ENCODE data around the gene SNX32. TPM values are rescaled to one million over a fixed set of nuclear protein-coding genes. Genes with fewer than 3 reads are reported as not detected.

Gene SNX32
- total RNA-seq, 1 experiment from 2014 or later, result not detected

- ChIA-PET POLR2A (interaction anchor here (0.8 to 1.6 kb wide), 8 partner anchors 10 to 173 kb away, joined by 3 to 9 read pairs (median 4); partner anchors contain the start of genes CFL1 and KAT5), CTCF (interaction anchor here (1.0 to 3.1 kb wide), 24 partner anchors 10 to 269 kb away, joined by 3 to 38 read pairs (median 5); partner anchors contain the start of genes AP5B1, FOSL1, KAT5 and MUS81), RAD21 (ENCODE audit: low non-redundant PET in 1 of 2, low total read pairs in 2 of 2, uncharacterized antibody in 2 of 2, unreplicated experiment in 2 of 2) (interaction anchor here in 1 of 2 experiments (0.6 to 1.3 kb wide), 2 partner anchors 105 to 172 kb away, joined by 3 to 4 read pairs; partner anchors contain the start of gene KAT5)
- Histone ChIP-seq H3K9me2 (ENCODE audit: insufficient read depth) (no peaks in the 10 kb centered on the region), H3K4me3 (replicated peaks in 1 of 2; ENCODE audit: low read depth in 1 of 2, low read length in 2 of 2) (no peak overlapping the region), H4K20me1 (ENCODE audit: insufficient read depth) (no peaks in the 10 kb centered on the region), H3K9ac (ENCODE audit: low read length) (no peak overlapping the region), H2AFZ (ENCODE audit: low read depth, low read length, poor library complexity, severe bottlenecking) (no peak overlapping the region), H3K36me3 (ENCODE audit: control insufficient read depth in 1 of 2, insufficient read depth in 2 of 2, low read length in 2 of 2) (peaks cover 14 to 50% of the 10 kb centered on the region in 2 experiments), H3K27me3 (ENCODE audit: insufficient read depth, low read length) (no peaks in the 10 kb centered on the region), H3K9me3 (ENCODE audit: control insufficient read depth in 1 of 2, insufficient read depth in 1 of 2, low read depth in 1 of 2, low read length in 2 of 2) (no peaks in the 10 kb centered on the region), H3K27ac (ENCODE audit: low read depth, low read length) (no peak overlapping the region; the same call in 1 of the 2 replicates), H3K79me2 (ENCODE audit: insufficient read depth, low read length) (peaks cover 39% of the 10 kb centered on the region), H3K4me1 (ENCODE audit: control insufficient read depth in 1 of 2, insufficient read depth in 2 of 2, low read length in 2 of 2) (peaks cover 7 to 32% of the 10 kb centered on the region in 2 experiments), H3K4me2 (ENCODE audit: low read length) (peak overlapping the region; percentile 14; the same call in 1 of the 2 replicates)
- no peak for ATAC-seq
- BruUV-seq (replicated peaks), result no TSS peak
- intact Hi-C loops (cut with micrococcal nuclease), result loop anchor here (1.0 kb wide), 2 partner anchors 105 to 173 kb away; no protein-coding TSS in a partner anchor
- no peak for TF ChIP-seq FOSL1 (IDR thresholded peaks at IDR 0.05; ENCODE audit: low read depth)
- TF ChIP-seq CBX3 (IDR thresholded peaks at IDR 0.05; ENCODE audit: low read depth), result no peak
- TF ChIP-seq YY1 (IDR thresholded peaks at IDR 0.05; ENCODE audit: extremely low read depth, insufficient replicate concordance, low read depth, low read length), result no peak
- TF ChIP-seq ZFX (IDR thresholded peaks at IDR 0.05), result no peak
- no peak for TF ChIP-seq EZH2 (IDR thresholded peaks at IDR 0.05)
- no peak for TF ChIP-seq ZNF274 (IDR thresholded peaks at IDR 0.05; ENCODE audit: low read depth, low read length)
- TF ChIP-seq SP1 (IDR thresholded peaks at IDR 0.05; ENCODE audit: low read depth), result no peak
- TF ChIP-seq TCF7L2 (IDR thresholded peaks at IDR 0.05; ENCODE audit: borderline replicate concordance, extremely low read depth, insufficient read depth, insufficient read length), result no peak
- TF ChIP-seq MAX (IDR thresholded peaks at IDR 0.05), result no peak
- no peak for TF ChIP-seq POLR2A (IDR thresholded peaks at IDR 0.05; ENCODE audit: borderline replicate concordance, extremely low read depth, insufficient read depth, insufficient read length)
- no peak for TF ChIP-seq SIN3A (IDR thresholded peaks at IDR 0.05; ENCODE audit: low read depth)
- no peak for TF ChIP-seq ZBTB33 (IDR thresholded peaks at IDR 0.05; ENCODE audit: extremely low read depth, insufficient replicate concordance, low read length)
- no peak for TF ChIP-seq RAD21 (IDR thresholded peaks at IDR 0.05; ENCODE audit: low read depth)
- no peak for TF ChIP-seq ELF1 (IDR thresholded peaks at IDR 0.05; ENCODE audit: borderline replicate concordance, low read depth)
- no peak for TF ChIP-seq REST (IDR thresholded peaks at IDR 0.05; ENCODE audit: low read depth)
- no peak for TF ChIP-seq CEBPB (IDR thresholded peaks at IDR 0.05; ENCODE audit: low read depth)
- no peak for TF ChIP-seq POLR2AphosphoS5 (IDR thresholded peaks at IDR 0.05; ENCODE audit: low read depth, low read length)
- TF ChIP-seq EGR1 (IDR thresholded peaks at IDR 0.05; ENCODE audit: low read depth), result no peak
- no peak for DNase-seq (ENCODE audit: low read depth, low spot score)
Measured at GRCh38 chr11:65883786-65884715, 50.3 kb downstream of the SNX32 start.

Measured in HCT116 (cell line).